H1 (cell line): ENCODE data around the gene C1GALT1. TPM values are rescaled to one million over a fixed set of nuclear protein-coding genes. Genes with fewer than 3 reads are reported as not detected.

Experiments used
- BACH1 ChIP-seq: IDR thresholded peaks from 2 replicates; pipeline ENCODE4 v1.6.1; 2012; ENCODE audit warnings: low read length, improper control_type of control experiment
- CHD7 ChIP-seq: fragments of 300-600 bp; sonication (generic); IDR thresholded peaks from 2 replicates; pipeline ENCODE4 v1.7.1; 2012; ENCODE audit warnings: low read length, moderate library complexity, mild to moderate bottlenecking, inconsistent platforms; ENCODE audit not compliant: insufficient replicate concordance
- GTF2F1 ChIP-seq: IDR thresholded peaks from 2 replicates; pipeline ENCODE4 v1.6.1; 2012; ENCODE audit warnings: low read depth, low read length, improper control_type of control experiment, borderline replicate concordance
- KDM5A ChIP-seq: fragments of 200-600 bp; IDR thresholded peaks from 2 replicates; pipeline ENCODE4 v1.7.1; 2012; ENCODE audit warnings: mild to moderate bottlenecking, low read length, inconsistent platforms, mixed read lengths
- PHF8 ChIP-seq: fragments of 200-600 bp; sonication (generic); conservative IDR thresholded peaks from 2 replicates; pipeline ENCODE4 v1.7.1; 2012; ENCODE audit warnings: low read depth, mild to moderate bottlenecking, inconsistent platforms, low read length, moderate library complexity
- RNF2 ChIP-seq: fragments of 200-900, 300-1000 bp; sonication (generic); IDR thresholded peaks from 2 replicates; pipeline ENCODE4 v1.7.1; 2016; ENCODE audit warnings: borderline replicate concordance, low read depth, mild to moderate bottlenecking, antibody characterized with exemption, low read length; ENCODE audit not compliant: poor library complexity, severe bottlenecking; ENCODE audit errors: missing control alignments
- TCF12 ChIP-seq: IDR thresholded peaks from 2 replicates; pipeline ENCODE4 v1.6.1; 2011; ENCODE audit warnings: low read depth, mild to moderate bottlenecking, low read length
- polyA plus RNA-seq, 7 experiments: library from polyadenylated mRNA; depleted of rRNA in 3 of 7; stranded (reverse) in 5 of 7; unstranded in 2 of 7; fragments of >200 nt in 5 of 7; fragments of 200-250 nt in 2 of 7; gene quantifications; 1 replicate in 5 of 7; 2 replicates in 1 of 7; 4 replicates in 1 of 7; pipeline versions ENCODE4 v1.2.1 to v1.2.3, GENCODE V29; 2011 to 2013; ENCODE audit warnings: missing spikeins in 2 of 7, mixed read lengths in 2 of 7
- total RNA-seq: library from RNA; stranded (reverse); fragmentation: NEBNext Ultra II Directional; extraction: Animal tissue kit (Norgen Biotek cat#: 25700); gene quantifications from 2 replicates; pipeline ENCODE4 v1.2.1, GENCODE V29; 2021
- TF ChIP-seq, protein P1 (sequence below), 3 experiments: IDR thresholded peaks; 1 replicate in 2 of 3; 2 replicates in 1 of 3; pipeline versions ENCODE4 v1.5.1 to v1.6.1; 2011; ENCODE audit warnings: low read length in 3 of 3, mild to moderate bottlenecking in 3 of 3, inconsistent platforms in 2 of 3, low read depth in 1 of 3, moderate library complexity in 1 of 3; ENCODE audit not compliant: insufficient read depth in 1 of 3; ENCODE audit errors: control extremely low read depth in 1 of 3

C1GALT1 gene
- total and polyA plus RNA-seq, 2 of the 8 experiments (the other 6 are each of a cell fraction or from before 2014, with no cell fraction given) = 18.7 to 94.2 TPM

DNA sequence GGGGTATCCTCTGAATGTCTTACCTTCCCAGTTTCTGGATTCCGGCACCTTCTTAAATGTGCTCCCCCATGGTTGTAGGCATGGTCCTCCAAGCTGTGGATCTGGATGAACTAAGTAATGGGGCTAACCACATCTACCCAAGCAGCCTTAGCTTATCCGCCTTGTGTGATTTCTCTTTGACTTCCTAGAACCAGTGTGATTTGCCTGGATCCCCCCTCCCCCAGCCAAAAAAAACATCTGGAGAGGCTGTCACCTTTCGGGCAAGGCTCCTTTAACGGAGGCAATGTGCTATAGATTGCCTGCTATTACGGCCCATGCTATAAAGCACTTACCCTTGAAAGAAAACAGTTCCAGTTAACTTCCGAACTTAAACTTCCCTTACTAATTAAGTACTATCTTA lies 33.9 kb downstream of the C1GALT1 start (continued):
- TF ChIP-seq CHD7 = no peak
- TF ChIP-seq RNF2 = no peak
- TF ChIP-seq KDM5A = no peak
- TF ChIP-seq GTF2F1 = no peak
- no peak for TF ChIP-seq PHF8
- no peak for TF ChIP-seq BACH1
- no peak for TF ChIP-seq TCF12
- TF ChIP-seq, protein P1, sequence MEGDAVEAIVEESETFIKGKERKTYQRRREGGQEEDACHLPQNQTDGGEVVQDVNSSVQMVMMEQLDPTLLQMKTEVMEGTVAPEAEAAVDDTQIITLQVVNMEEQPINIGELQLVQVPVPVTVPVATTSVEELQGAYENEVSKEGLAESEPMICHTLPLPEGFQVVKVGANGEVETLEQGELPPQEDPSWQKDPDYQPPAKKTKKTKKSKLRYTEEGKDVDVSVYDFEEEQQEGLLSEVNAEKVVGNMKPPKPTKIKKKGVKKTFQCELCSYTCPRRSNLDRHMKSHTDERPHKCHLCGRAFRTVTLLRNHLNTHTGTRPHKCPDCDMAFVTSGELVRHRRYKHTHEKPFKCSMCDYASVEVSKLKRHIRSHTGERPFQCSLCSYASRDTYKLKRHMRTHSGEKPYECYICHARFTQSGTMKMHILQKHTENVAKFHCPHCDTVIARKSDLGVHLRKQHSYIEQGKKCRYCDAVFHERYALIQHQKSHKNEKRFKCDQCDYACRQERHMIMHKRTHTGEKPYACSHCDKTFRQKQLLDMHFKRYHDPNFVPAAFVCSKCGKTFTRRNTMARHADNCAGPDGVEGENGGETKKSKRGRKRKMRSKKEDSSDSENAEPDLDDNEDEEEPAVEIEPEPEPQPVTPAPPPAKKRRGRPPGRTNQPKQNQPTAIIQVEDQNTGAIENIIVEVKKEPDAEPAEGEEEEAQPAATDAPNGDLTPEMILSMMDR (IDR thresholded peaks at IDR 0.05; ENCODE audit: control extremely low read depth in 1 of 3, insufficient read depth in 1 of 3, low read depth in 1 of 3, low read length in 3 of 3) = no peak
